NCI-H510A treated with DMSO at 0.1 percent for 48 hours (cell line): Measurements from ENCODE around the gene BHMT2.

Source experiments
- DNase-seq: peaks from one replicate; lab custom pipeline; 2025; lab: John Stamatoyannopoulos, UW

The BHMT2 gene

DNA sequence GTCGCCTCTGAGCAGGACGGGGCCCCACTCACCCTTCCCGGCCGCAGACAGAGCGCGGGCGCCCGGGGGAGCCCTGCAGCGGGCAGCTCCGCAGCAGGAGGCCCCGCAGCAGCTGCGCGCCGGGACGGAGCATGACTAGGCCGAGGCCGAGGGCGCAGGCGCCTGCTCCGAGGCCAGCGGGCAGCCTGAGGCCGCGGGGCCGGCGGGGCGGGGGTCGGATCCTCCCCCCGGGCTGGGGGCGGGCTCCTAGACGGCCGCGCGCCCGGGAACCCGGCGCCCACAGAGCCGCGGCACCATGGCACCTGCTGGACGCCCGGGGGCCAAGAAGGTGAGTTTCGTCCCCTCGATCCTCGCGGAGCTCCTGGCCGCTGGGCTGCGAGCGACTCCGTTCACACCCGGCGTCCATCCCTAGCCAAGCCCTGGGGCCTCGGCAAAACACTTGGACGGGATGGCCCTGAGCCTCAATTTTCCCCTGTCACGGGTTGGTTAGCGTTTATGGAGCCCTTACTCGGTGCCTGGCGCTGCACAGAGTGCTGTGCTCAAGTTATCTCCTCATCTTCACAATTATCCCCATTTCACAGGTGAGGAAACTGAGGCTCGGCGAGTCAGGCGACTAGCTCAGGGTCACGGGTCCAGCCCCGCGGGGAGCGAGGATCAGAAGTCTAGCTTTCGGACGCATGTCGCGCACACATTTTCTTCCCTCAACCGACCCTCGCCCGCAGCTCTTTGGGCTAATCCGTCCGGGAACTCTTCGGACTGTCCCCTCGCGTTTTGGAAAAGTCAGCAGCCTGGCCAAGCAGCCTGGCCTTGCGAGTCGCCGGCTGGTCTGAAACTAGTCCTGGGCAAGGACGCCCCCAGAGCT lies at the start of gene BHMT2, which contains the start of gene DMGDH:
Gene BHMT2, plus strand, starts transcription at position 280 of the 862 bp plus-strand sequence. Its CDS starts 16 bp downstream, at position 296.
Gene DMGDH, minus strand, starts transcription at position 187 of the 862 bp plus-strand sequence. Its CDS starts 54 bp downstream, at position 133.
- peak; percentile 16 for DNase-seq

GRCh38 chr5:79020861-79021561 lies 48.6 kb upstream of the BHMT2 start:
- peak; percentile 27 for DNase-seq

DNA sequence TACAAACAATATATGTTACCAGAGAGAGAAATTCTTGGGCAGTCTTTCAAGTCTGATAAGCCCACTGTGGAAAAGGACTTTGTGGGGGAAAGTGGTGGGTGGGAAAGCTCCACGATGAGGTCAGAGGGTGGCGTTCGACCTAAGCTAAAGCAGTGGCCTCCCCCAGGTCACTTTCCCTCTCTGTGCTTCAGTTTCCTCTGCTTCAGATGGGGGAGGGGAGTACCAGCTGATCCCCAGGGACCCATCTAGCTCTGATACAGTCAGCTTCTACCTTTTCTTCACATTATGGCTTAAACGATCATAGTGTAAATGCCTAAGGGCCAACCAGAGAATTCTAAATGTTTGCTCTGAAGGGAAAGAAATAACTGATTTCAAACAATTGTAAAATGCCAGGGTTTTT lies 47.8 kb upstream of the BHMT2 start:
- no peak for DNase-seq

- DNase-seq: no peak
Observed at GRCh38 chr5:79022771-79023170, 46.8 kb upstream of the BHMT2 start.

DNA sequence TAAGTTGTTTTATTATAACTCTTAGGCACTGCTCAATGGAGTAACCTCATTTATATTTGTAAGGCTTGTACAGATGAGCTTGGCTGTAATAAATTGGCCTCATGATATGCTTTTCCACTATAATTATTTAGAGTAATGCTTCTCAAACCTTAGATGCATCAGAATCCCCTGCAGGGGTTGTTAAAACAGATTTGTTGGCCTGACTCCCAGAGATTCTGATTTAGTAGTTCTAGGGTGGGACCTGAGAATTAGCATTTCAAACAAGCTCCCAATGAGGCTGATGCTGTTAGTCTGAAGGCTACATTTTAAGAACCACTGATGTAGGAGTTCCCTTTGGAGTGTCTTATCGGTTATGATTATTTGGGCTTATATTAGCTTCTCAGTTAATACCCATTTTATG lies 46.2 kb upstream of the BHMT2 start:
- DNase-seq: no peak

DNA sequence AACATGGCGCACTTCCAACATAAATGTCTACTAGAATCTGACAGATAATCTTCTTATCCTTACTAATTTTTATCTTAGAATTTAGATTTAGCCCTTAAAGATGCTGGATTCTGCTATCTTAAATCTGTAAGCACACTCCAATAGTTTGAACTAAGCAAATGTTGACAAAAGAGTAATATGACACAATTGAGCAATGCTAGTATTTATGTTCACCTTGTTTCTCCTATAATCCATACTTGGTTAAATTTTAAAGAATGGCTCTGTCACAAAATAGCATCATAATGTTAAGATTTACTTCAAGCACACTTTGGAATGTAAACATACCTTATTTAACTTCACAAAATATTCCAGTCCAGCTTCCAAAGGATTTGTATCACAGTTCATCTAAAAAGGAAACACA lies 45.6 kb upstream of the BHMT2 start:
- no peak for DNase-seq

- DNase-seq: peak; percentile 16
Observed at GRCh38 chr5:79025054-79025472, 44.5 kb upstream of the BHMT2 start.

GRCh38 chr5:79030663-79031484 lies 38.7 kb upstream of the BHMT2 start:
- DNase-seq: no peak

DNA sequence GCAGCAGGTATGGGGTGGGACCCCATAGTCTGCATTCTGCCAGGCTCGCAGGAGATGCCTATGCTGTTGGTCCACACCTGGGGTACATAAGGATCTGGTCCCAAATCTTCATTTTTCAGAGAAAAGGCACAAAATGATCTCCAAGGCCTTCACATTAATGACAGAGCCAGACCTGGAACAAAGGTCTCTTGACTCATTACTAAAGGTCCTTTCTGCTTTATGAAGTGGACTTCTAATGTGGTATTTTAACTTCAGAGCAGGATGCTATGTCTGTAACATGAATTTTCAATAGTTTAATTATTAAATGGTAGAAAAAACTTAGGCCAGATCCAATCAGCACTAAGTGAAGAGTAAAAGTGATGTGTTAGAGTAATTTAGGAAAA lies 38.1 kb upstream of the BHMT2 start:
- no peak for DNase-seq

- no peak for DNase-seq
Observed at GRCh38 chr5:79032031-79032695, 37.4 kb upstream of the BHMT2 start.

DNA sequence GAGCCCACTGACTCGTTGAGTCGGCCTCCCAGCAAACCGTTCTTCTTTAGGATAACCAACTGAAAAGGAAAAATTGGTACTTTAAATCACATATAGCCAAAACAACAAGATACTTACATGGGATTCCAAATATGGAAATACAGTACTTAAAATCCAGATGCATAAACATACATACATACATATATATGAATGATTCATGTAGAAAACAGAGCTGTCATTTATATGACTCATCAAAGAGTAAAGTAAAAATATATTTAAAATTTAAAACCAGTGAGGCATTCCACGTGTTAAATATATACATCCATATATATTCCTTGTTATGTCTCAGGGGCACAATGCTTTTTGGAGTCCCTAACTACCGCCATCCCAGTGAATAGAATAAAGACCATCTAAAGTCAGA lies 36.8 kb upstream of the BHMT2 start:
- DNase-seq: no peak

DNA sequence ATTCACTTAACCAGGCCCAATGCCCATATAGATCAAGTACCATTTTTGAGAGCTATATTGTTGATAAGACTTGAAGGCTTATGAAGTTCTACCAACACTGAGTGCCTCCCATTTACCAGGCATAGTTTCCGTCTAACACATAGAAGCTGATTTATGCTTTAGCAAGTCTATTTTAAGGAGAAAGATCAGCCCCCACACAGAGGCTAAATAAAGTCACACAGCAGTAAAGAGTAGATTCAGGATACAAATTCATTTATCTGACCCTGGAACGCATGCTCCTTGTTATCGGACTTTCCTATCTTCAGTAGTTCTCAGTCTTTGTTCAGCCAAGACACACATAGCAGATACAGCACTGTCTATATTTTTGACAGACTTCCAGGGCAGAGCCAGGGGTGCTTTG lies 34.3 kb upstream of the BHMT2 start:
- no peak for DNase-seq

DNA sequence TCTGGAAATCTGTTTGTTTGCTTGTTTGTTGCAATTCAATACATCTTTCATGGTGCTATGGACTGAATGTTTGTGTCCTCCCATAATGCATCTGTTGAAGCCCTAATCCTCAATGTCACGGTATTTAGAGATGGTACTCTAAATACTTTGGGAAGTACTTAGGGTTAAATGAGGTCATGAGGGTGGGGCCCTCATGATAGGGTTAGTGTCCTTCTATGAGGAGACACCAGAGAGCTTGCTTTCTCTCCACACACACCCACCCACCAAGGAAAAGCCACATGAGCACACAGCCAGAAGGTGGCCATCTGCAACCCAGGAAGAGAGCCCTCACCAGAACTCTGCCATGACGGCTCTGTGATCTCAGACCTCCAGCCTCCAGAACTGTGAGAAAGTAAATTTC lies 32.8 kb upstream of the BHMT2 start:
- DNase-seq: no peak

- DNase-seq: no peak
Observed at GRCh38 chr5:79042188-79042587, 27.4 kb upstream of the BHMT2 start.

DNA sequence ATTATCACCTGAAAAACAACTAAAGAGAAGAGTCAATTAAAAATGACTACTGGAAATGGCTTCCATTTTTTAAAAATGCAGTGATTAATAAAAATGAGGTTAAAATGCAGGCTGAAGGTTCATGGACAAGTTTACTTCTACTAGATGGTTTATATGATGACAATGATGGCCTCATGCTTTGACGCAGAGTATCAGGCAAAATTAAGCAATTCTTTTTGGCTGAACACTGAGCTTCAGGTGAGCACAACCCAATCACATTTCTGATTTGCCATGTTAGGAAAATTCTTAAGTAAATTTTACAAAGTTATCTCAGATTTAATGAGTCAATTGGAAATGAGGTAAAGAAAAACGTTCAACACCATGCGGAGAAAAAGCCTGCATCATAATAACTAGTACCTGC lies 22.4 kb upstream of the BHMT2 start:
- DNase-seq: no peak

GRCh38 chr5:79048437-79048836 lies 21.1 kb upstream of the BHMT2 start:
- no peak for DNase-seq

DNA sequence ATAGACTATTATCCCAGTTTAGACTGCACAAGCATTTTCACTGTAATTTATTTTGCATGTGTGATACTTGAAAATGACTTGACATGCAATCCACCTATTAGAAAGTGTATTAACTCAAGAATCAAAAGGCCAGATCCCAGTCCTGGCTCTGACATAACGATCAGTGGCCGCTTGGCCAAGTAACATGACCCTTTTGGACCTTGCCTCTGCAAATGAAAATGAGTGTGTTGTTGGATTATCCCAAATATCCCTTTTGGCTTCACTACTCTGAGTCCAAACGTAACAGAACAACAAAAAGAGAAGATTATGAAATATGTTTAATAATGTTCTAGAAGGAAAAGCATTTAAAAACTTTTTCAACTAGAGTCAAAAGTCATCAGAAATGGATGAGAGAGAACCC lies 19.1 kb upstream of the BHMT2 start:
- no peak for DNase-seq

DNA sequence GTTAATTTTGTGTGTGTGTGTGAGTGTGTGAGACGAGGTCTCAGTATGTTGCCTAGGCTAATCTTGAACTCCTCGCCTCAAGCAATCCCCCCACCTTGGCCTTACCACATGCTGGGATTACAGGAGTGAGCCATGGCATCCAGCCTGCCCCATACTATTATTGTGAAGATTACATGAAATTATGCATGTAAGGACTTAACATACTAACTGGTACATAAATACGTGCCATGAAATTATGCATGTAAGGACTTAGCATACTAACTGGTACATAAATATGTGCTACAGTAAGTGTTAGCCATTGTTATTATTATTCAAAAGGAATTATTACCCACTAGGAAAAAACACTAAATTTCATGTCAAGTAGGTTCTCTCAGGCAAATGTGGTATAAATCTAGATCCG lies 16.2 kb upstream of the BHMT2 start:
- no peak for DNase-seq

- DNase-seq: no peak
Observed at GRCh38 chr5:79055017-79055416, 14.6 kb upstream of the BHMT2 start.

DNA sequence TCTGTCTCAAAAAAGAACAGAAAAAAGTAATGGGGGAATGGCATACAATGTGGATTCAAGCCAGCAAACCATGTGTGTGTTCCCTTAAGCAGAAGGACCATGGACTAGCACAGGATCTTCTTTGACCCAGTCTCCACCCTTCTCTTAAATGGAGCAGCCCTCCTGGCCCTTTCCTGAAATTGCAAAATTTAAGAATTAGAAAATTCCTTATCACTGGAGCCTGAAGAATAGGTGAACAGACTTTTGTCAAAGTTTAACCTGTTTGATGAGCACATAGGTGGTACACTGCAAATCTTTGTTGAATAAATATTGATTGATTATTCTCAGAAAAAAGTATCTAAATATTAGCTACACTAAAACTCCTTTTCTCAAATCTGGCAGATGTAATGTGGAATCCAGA lies 12.7 kb upstream of the BHMT2 start:
- DNase-seq: no peak

DNA sequence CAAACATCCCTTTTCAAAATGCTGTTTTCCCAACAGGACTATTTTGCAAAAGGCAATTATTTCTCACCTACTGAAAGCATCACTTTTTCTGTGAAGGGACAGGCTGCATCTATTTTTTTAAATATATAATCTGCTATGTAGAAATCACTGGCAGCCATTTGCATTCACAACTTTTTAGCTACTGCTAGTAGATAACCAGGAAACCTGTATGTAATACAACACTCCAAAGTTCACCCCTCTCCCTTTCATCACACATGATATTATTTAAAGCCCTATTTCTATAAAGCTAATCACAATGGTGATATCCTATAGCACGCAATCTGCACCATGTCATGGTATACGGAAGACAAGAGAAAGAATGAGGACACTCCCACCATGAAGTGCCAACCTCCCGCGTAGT lies 9.9 kb upstream of the BHMT2 start:
- DNase-seq: no peak

DNA sequence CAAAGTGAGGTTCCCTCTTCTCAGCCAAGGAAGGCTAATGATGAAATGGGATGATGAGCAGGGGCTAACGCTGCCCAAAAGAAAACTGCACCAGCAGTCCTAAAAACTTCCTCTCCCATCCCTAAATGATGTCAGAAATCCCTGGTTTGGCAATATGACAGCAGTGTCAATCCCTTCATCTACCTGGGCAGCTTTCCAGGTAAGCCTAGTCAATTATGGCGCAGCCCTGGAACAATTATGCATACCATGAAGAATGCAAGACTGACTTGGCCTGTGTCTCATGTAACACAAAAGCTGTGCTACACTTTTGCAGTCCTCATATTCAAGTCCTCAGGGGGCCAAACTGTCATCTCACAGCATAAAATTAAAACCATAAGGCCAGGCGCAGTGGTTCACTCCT lies 7.1 kb upstream of the BHMT2 start:
- no peak for DNase-seq
